Thoracic aorta (tissue), 2 donors: ENCODE data around the gene HCN3. TPM values are rescaled to one million over a fixed set of nuclear protein-coding genes. Genes with fewer than 3 reads are reported as not detected.
"Not testable (repeated sequence)": the region's sequence is repeated elsewhere in the genome, so short reads cannot be mapped to it uniquely, and the experiment has no call there.

Source experiments
- ATAC-seq: fragments of 150-250 bp; one replicate; pipeline ENCODE4 v1.8.0; 2017; ENCODE audit warnings: low read depth; ENCODE audit not compliant: insufficient number of reproducible peaks, low FRiP score
- DNase-seq: peaks from one replicate; pipeline ENCODE4 v3.0.0-alpha.2; 2020; ENCODE audit warnings: low spot score
- H3K27ac ChIP-seq, 2 donors: fragments of 200-600 bp; sonication (generic); 1 replicate in 1 of 2; 2 replicates in 1 of 2; pipeline ENCODE4 v1.5.1; 2016; ENCODE audit warnings: mild to moderate bottlenecking in 2 of 2, moderate library complexity in 2 of 2
- H3K27me3 ChIP-seq: fragments of 200-600 bp; sonication (generic); replicated peaks from 2 replicates; pipeline ENCODE4 v1.6.0; 2016; ENCODE audit warnings: mild to moderate bottlenecking; ENCODE audit not compliant: insufficient read depth
- H3K36me3 ChIP-seq: fragments of 200-600 bp; sonication (generic); one replicate; pipeline ENCODE4 v1.5.1; 2016
- H3K4me1 ChIP-seq, 2 donors: fragments of 200-600 bp; sonication (generic); 1 replicate in 1 of 2; 2 replicates in 1 of 2; pipeline versions ENCODE4 v1.5.1 to v1.6.0; 2016; ENCODE audit warnings: low read depth in 2 of 2, mild to moderate bottlenecking in 1 of 2; ENCODE audit not compliant: control insufficient read depth in 1 of 2
- H3K4me3 ChIP-seq: fragments of 200-600 bp; sonication (generic); 2 replicates; pipeline ENCODE4 v1.5.1; 2016; ENCODE audit warnings: mild to moderate bottlenecking
- H3K9me3 ChIP-seq: fragments of 200-600 bp; sonication (generic); 2 replicates; pipeline ENCODE4 v1.5.1; 2016
- CTCF ChIP-seq: fragments of 200-600 bp; sonication (generic); IDR thresholded peaks from one replicate; pipeline ENCODE4 v1.5.1; 2019; ENCODE audit warnings: antibody characterized with exemption
- total RNA-seq, 2 donors: library from RNA; depleted of rRNA; stranded (reverse); fragments of >200 nt; gene quantifications; one replicate each; pipeline versions ENCODE4 v1.1.0 to v1.2.3, GENCODE V29; 2016

Gene HCN3
- total RNA-seq, 2 donors from 2014 or later: 0.92 to 1.9 TPM

- ATAC-seq: no peak
- Histone ChIP-seq H3K27ac (peak overlapping the region in 1 of 2 donors; percentile 91), H3K4me1 (peaks cover 10 to 23% of the 10 kb centered on the region in 2 donors)
These were observed 48.3 kb downstream of the HCN3 start for GRCh38 chr1:155325603-155325893.

GRCh38 chr1:155326020-155326526 lies 48.8 kb downstream of the HCN3 start:
- Histone ChIP-seq H3K27ac (no peak overlapping the region), H3K36me3 (peaks cover 17% of the 10 kb centered on the region), H3K4me1 (peaks cover 10 to 23% of the 10 kb centered on the region in 2 donors), H3K9me3 (no peaks in the 10 kb centered on the region), H3K27me3 (no peaks in the 10 kb centered on the region), H3K4me3 (no peak overlapping the region)
- ATAC-seq (no peak), DNase-seq (no peak)
- TF ChIP-seq CTCF: no peak

More at GRCh38 chr1:155325603-155325893, 48.3 kb downstream of the HCN3 start:
- no peaks in the 10 kb centered on the region for H3K27me3 ChIP-seq
- no peak for DNase-seq
- peak overlapping the region; percentile 80 for H3K4me3 ChIP-seq
- H3K36me3 ChIP-seq: peaks cover 14% of the 10 kb centered on the region
- TF ChIP-seq CTCF: no peak
- H3K9me3 ChIP-seq: no peaks in the 10 kb centered on the region

- Histone ChIP-seq H3K4me3 (no peak overlapping the region), H3K4me1 (peaks cover 6 to 19% of the 10 kb centered on the region in 2 donors), H3K36me3 (peaks cover 19% of the 10 kb centered on the region), H3K9me3 (no peaks in the 10 kb centered on the region), H3K27ac (no peak overlapping the region), H3K27me3 (no peaks in the 10 kb centered on the region)
- DNase-seq (no peak), ATAC-seq (no peak)
- TF ChIP-seq CTCF: no peak
These were observed 49.4 kb downstream of the HCN3 start for GRCh38 chr1:155326631-155327037.

- DNase-seq (no peak), ATAC-seq (no peak)
- H3K27me3 ChIP-seq: no peaks in the 10 kb centered on the region
- no peak for TF ChIP-seq CTCF
- H3K36me3 ChIP-seq: peaks cover 19% of the 10 kb centered on the region
- H3K27ac ChIP-seq: peak overlapping the region in 1 of 2 donors; percentile 12
- peaks cover 0 to 11% of the 10 kb centered on the region in 2 donors for H3K4me1 ChIP-seq
- no peaks in the 10 kb centered on the region for H3K9me3 ChIP-seq
- no peak overlapping the region for H3K4me3 ChIP-seq
These were observed 50.7 kb downstream of the HCN3 start for GRCh38 chr1:155327981-155328380.

GRCh38 chr1:155328856-155329255 lies 51.6 kb downstream of the HCN3 start:
- H3K27me3 ChIP-seq, ATAC-seq, H3K4me3 ChIP-seq, DNase-seq, H3K9me3 ChIP-seq: not testable (repeated sequence)
- Histone ChIP-seq H3K27ac (peak overlapping the region in 1 of 2 donors; percentile 46), H3K4me1 (peaks cover 0 to 11% of the 10 kb centered on the region in 2 donors), H3K36me3 (peaks cover 22% of the 10 kb centered on the region)

GRCh38 chr1:155329980-155330598 lies 52.8 kb downstream of the HCN3 start:
- Histone ChIP-seq H3K27me3 (no peaks in the 10 kb centered on the region), H3K27ac (no peak overlapping the region), H3K4me1 (peaks cover 0 to 8% of the 10 kb centered on the region in 2 donors), H3K9me3 (no peaks in the 10 kb centered on the region), H3K4me3 (no peak overlapping the region), H3K36me3 (peaks cover 28% of the 10 kb centered on the region)
- ATAC-seq: no peak
- DNase-seq: no peak
- no peak for TF ChIP-seq CTCF
